ENCODE results near the gene ADORA2B. TPM values are rescaled to one million over a fixed set of nuclear protein-coding genes. Genes with fewer than 3 reads are reported as not detected.

Gene ADORA2B
- total RNA-seq, 5 donors from 2014 or later (not counting 1 experiment from before 2014, with no cell fraction given), result 0.20 TPM; not detected in 4

DNA sequence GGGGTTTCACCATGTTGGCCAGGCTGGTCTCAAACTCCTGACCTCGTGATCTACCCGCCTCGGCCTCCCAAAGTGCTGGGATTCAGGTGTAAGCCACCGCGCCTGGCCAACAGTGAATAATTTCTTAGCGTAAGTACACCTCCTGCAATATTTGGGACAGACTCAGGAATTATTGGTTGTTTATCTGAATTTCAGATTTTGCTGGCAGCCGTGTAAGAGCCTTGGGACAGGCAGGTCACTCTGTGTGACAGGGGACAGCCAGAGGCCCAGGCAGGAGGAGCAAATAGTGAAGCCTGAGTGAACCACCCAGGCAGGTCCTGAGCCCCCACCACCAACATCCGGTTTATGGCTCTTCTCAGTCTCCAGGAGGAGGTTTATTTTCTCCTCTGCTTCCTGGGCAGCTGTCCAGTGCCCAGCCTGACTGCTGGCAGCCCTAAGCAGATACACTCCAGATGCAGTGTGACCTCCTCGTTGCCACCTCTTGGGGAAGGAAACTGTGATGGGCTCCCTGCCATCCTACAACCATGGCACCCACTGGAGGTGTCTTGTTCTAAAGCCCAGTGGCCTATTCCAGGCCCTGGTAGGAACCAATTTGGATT is 26.2 kb upstream of the ADORA2B start:
- ChIA-PET CTCF (no interaction called here), POLR2A (no interaction called here)
- WGBS (ENCODE audit: insufficient coverage), result 91% methylated on average over 6 of the region's 9 CpGs
- Histone ChIP-seq H3K4me3 (ENCODE audit: control insufficient read depth in 1 of 2, extremely low read depth in 1 of 2, low read length in 1 of 2) (no peak overlapping the region), H3K27ac (ENCODE audit: low read length) (no peak overlapping the region), H3K9me3 (no peaks in the 10 kb centered on the region), H3K36me3 (ENCODE audit: control insufficient read depth in 2 of 2, extremely low read depth in 1 of 2, insufficient read depth in 1 of 2, low read length in 1 of 2) (no peaks in the 10 kb centered on the region), H3K4me1 (ENCODE audit: control insufficient read depth in 1 of 2, extremely low read depth in 1 of 2, insufficient read depth in 2 of 2, low read length in 2 of 2) (peaks cover 0 to 9% of the 10 kb centered on the region in 2 experiments), H3K27me3 (replicated peaks in 1 of 2; ENCODE audit: control insufficient read depth in 2 of 2, extremely low read depth in 1 of 2, insufficient read depth in 2 of 2, low read length in 1 of 2) (peaks cover 0 to 29% of the 10 kb centered on the region in 2 experiments)
- ATAC-seq (replicated peaks in 1 of 4) (no peak), DNase-seq (no peak)
- Mint-ChIP-seq H3K27me3 (peaks cover 12 to 15% of the 10 kb centered on the region in 2 donors), H3K36me3 (no peaks in the 10 kb centered on the region), H3K4me3 (no peak overlapping the region), H3K27ac (no peak overlapping the region), H3K9me3 (peaks cover 0 to 6% (median 5%) of the 10 kb centered on the region in 3 donors), H3K4me1 (no peaks in the 10 kb centered on the region)

DNA sequence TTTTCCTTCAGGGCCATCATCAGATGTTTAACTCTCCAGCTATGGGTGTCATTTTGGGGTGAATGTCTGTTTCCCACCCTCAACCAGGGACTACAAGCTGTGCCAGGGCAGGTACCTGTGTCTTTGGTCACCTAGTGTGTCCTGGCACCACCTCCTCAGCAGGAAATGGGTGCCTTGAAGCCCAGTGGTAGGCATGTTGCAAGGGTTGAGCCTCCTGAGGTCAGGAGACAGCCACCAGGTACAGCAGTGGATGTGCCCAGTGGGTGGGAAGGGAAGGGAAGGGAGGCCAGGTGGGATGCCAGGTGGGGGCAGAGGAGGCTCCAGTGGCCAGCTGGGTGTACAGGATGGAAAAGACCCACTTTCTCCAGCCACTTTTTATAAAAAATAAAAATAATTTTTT is 25.5 kb upstream of the ADORA2B start:
- Histone ChIP-seq H3K36me3 (ENCODE audit: control insufficient read depth in 2 of 2, extremely low read depth in 1 of 2, insufficient read depth in 1 of 2, low read length in 1 of 2) (no peaks in the 10 kb centered on the region), H3K4me1 (ENCODE audit: control insufficient read depth in 1 of 2, extremely low read depth in 1 of 2, insufficient read depth in 2 of 2, low read length in 2 of 2) (peaks cover 0 to 2% of the 10 kb centered on the region in 2 experiments), H3K4me3 (ENCODE audit: control insufficient read depth in 1 of 2, extremely low read depth in 1 of 2, low read length in 1 of 2) (no peak overlapping the region), H3K27ac (ENCODE audit: low read length) (no peak overlapping the region), H3K27me3 (replicated peaks in 1 of 2; ENCODE audit: control insufficient read depth in 2 of 2, extremely low read depth in 1 of 2, insufficient read depth in 2 of 2, low read length in 1 of 2) (peaks cover 0 to 32% of the 10 kb centered on the region in 2 experiments), H3K9me3 (no peaks in the 10 kb centered on the region)
- H3K4me1 Mint-ChIP-seq, result no peaks in the 10 kb centered on the region
- H3K36me3 Mint-ChIP-seq, result no peaks in the 10 kb centered on the region
- peaks cover 0 to 6% (median 5%) of the 10 kb centered on the region in 3 donors for H3K9me3 Mint-ChIP-seq
- H3K27me3 Mint-ChIP-seq, result peaks cover 12 to 15% of the 10 kb centered on the region in 2 donors
- DNase-seq (no peak), ATAC-seq (replicated peaks in 1 of 4) (no peak)
- H3K4me3 Mint-ChIP-seq, result no peak overlapping the region
- CTCF ChIA-PET, result no interaction called here
- H3K27ac Mint-ChIP-seq, result no peak overlapping the region
- POLR2A ChIA-PET, result no interaction called here

DNA sequence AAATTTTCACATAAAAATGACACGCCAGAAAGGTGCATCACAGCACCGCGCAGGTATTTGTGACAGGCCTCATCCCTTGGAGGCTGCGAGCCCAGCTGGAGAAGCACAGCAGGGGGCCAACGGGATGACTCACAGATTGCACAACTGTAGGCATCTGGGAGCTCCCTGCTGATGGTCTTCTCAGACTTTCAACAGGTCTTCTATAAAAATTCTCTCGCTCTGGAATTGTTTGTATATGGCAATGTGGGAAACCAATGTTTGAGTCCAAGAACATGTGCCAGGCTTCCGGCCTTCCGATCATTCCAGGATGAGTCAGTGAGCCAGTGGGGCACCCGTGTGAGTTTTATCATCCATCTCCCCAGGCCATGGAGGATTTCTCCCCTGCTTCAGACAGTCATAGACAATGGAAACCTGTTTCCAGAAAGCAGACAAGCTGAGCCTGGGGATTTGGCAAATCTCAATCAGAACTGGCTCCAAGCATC is 24.1 kb upstream of the ADORA2B start:
- Histone ChIP-seq H3K9me3 (no peaks in the 10 kb centered on the region), H3K27me3 (replicated peaks in 1 of 2; ENCODE audit: control insufficient read depth in 2 of 2, extremely low read depth in 1 of 2, insufficient read depth in 2 of 2, low read length in 1 of 2) (peaks cover 0 to 32% of the 10 kb centered on the region in 2 experiments), H3K36me3 (ENCODE audit: control insufficient read depth in 2 of 2, extremely low read depth in 1 of 2, insufficient read depth in 1 of 2, low read length in 1 of 2) (no peaks in the 10 kb centered on the region), H3K4me3 (ENCODE audit: control insufficient read depth in 1 of 2, extremely low read depth in 1 of 2, low read length in 1 of 2) (no peak overlapping the region), H3K4me1 (ENCODE audit: control insufficient read depth in 1 of 2, extremely low read depth in 1 of 2, insufficient read depth in 2 of 2, low read length in 2 of 2) (no peaks in the 10 kb centered on the region), H3K27ac (ENCODE audit: low read length) (no peak overlapping the region)
- H3K4me3 Mint-ChIP-seq, result no peak overlapping the region
- ATAC-seq (replicated peaks in 1 of 4), result no peak
- POLR2A ChIA-PET, result interaction anchor here in 1 of 2 donors (0.5 to 0.6 kb wide), 2 partner anchors 9 to 1475 kb away, joined by 3 to 7 read pairs; no protein-coding TSS in a partner anchor
- CTCF ChIA-PET, result no interaction called here
- H3K4me1 Mint-ChIP-seq, result no peaks in the 10 kb centered on the region
- peaks cover 12 to 13% of the 10 kb centered on the region in 2 donors for H3K27me3 Mint-ChIP-seq
- no peaks in the 10 kb centered on the region for H3K36me3 Mint-ChIP-seq
- H3K9me3 Mint-ChIP-seq, result peaks cover 0 to 6% (median 5%) of the 10 kb centered on the region in 3 donors
- no peak for DNase-seq
- 91% methylated on average over 7 of the region's 9 CpGs for WGBS (ENCODE audit: insufficient coverage)
- H3K27ac Mint-ChIP-seq, result no peak overlapping the region

DNA sequence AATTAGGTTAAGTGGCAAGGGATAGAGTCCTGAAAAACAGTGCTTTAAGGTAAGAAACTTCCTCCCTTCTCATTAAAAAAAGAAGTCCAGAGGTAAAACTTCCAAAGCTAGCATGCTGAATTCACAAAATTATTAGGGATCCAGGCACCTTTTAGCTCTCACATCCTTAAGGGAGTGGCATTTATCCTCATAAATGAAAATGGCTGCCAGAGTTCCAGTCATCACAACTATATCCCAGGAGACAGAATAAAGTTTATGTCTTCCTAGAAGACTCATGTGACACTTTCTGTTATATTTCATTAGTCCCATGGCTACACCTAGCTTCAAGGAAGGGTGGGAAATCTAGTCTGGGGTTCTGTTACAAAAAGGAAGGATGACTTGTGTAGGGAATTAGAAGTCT is 23.3 kb upstream of the ADORA2B start:
- CTCF ChIA-PET, result no interaction called here
- Mint-ChIP-seq H3K4me3 (no peak overlapping the region), H3K9me3 (peaks cover 0 to 6% (median 5%) of the 10 kb centered on the region in 3 donors), H3K4me1 (no peaks in the 10 kb centered on the region), H3K27ac (no peak overlapping the region), H3K36me3 (no peaks in the 10 kb centered on the region), H3K27me3 (peaks cover 12 to 18% of the 10 kb centered on the region in 2 donors)
- Histone ChIP-seq H3K36me3 (ENCODE audit: control insufficient read depth in 2 of 2, extremely low read depth in 1 of 2, insufficient read depth in 1 of 2, low read length in 1 of 2) (no peaks in the 10 kb centered on the region), H3K4me1 (ENCODE audit: control insufficient read depth in 1 of 2, extremely low read depth in 1 of 2, insufficient read depth in 2 of 2, low read length in 2 of 2) (no peaks in the 10 kb centered on the region), H3K27ac (ENCODE audit: low read length) (no peak overlapping the region), H3K9me3 (no peaks in the 10 kb centered on the region), H3K27me3 (replicated peaks in 1 of 2; ENCODE audit: control insufficient read depth in 2 of 2, extremely low read depth in 1 of 2, insufficient read depth in 2 of 2, low read length in 1 of 2) (peaks cover 0 to 28% of the 10 kb centered on the region in 2 experiments), H3K4me3 (ENCODE audit: control insufficient read depth in 1 of 2, extremely low read depth in 1 of 2, low read length in 1 of 2) (no peak overlapping the region)
- DNase-seq (no peak), ATAC-seq (replicated peaks in 1 of 4) (no peak)
- POLR2A ChIA-PET, result interaction anchor here in 1 of 2 donors (0.6 kb wide), 1 partner anchor 1474 kb away, joined by 3 read pairs; no protein-coding TSS in a partner anchor

DNA sequence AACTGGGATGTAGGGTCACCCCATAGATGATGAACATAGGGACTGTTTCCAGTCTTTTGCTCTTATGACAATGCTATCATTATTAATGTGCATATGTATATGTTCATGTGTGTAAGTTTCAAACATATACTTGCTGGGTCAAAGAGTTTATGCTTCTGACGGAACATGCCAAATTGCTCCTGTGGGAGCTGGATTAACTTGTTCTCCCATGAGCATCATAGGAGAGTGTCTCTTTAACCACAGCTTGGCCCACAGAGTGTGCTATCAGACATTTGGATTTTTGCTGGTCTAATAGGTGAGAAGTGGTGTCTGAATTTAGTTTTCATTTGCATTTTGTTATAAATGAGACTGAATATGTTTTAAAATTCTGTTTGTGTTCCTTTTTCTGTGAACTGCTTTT is 22.3 kb upstream of the ADORA2B start:
- Histone ChIP-seq H3K9me3 (no peaks in the 10 kb centered on the region), H3K4me3 (ENCODE audit: control insufficient read depth in 1 of 2, extremely low read depth in 1 of 2, low read length in 1 of 2) (no peak overlapping the region), H3K4me1 (ENCODE audit: control insufficient read depth in 1 of 2, extremely low read depth in 1 of 2, insufficient read depth in 2 of 2, low read length in 2 of 2) (no peaks in the 10 kb centered on the region), H3K36me3 (ENCODE audit: control insufficient read depth in 2 of 2, extremely low read depth in 1 of 2, insufficient read depth in 1 of 2, low read length in 1 of 2) (no peaks in the 10 kb centered on the region), H3K27me3 (replicated peaks in 1 of 2; ENCODE audit: control insufficient read depth in 2 of 2, extremely low read depth in 1 of 2, insufficient read depth in 2 of 2, low read length in 1 of 2) (peaks cover 0 to 25% of the 10 kb centered on the region in 2 experiments), H3K27ac (ENCODE audit: low read length) (no peak overlapping the region)
- ChIA-PET CTCF (no interaction called here), POLR2A (no interaction called here)
- 100% methylated on average over 1 of the region's 1 CpG for WGBS (ENCODE audit: insufficient coverage)
- Mint-ChIP-seq H3K9me3 (peaks cover 0 to 6% (median 5%) of the 10 kb centered on the region in 3 donors), H3K4me1 (peaks cover 0 to 1% (median 0%) of the 10 kb centered on the region in 3 donors), H3K27me3 (peaks cover 12 to 18% of the 10 kb centered on the region in 2 donors), H3K4me3 (no peak overlapping the region), H3K27ac (no peak overlapping the region), H3K36me3 (no peaks in the 10 kb centered on the region)
- DNase-seq, result no peak
- no peak for ATAC-seq (replicated peaks in 1 of 4)

DNA sequence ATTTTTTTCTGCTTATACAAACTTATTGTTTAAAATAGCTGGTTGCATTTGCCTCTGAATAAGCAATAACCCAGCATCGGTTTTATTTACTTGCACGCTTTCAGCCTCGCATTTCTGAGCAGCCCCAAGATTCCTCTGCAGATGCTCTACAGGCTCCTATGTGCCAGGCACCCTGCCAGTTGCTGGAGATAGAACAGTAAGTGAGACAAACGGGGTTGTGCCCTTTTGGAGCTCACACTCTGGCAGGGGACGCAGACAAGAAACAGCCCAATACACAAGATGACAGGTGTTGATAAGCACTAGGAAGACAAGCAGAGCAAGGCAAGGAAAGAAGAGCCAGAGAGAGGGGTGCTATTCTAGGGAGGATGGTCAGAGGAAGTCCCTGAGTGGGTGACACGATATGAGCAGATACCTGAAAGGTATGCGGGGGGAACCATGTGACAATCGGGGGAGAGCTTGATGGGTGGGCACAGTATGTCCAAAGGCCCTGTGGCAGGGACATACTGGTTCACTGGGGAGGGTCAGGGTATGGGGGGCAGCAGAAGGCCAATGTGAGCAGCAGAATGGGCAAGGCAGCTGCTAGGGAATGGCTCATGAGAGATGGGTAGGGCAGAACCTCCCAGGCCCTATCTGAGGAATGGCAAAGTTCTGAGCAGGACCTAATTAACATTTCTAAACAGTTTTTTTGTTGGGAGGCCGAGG is 18.7 kb upstream of the ADORA2B start:
- Mint-ChIP-seq H3K27ac (no peak overlapping the region), H3K4me3 (no peak overlapping the region), H3K27me3 (peaks cover 16 to 26% of the 10 kb centered on the region in 2 donors), H3K9me3 (peaks cover 0 to 6% (median 4%) of the 10 kb centered on the region in 3 donors), H3K36me3 (no peaks in the 10 kb centered on the region), H3K4me1 (peaks cover 0 to 10% (median 2%) of the 10 kb centered on the region in 3 donors)
- ChIA-PET POLR2A (no interaction called here), CTCF (no interaction called here)
- Histone ChIP-seq H3K4me1 (ENCODE audit: control insufficient read depth in 1 of 2, extremely low read depth in 1 of 2, insufficient read depth in 2 of 2, low read length in 2 of 2) (no peaks in the 10 kb centered on the region), H3K9me3 (no peaks in the 10 kb centered on the region), H3K27me3 (replicated peaks in 1 of 2; ENCODE audit: control insufficient read depth in 2 of 2, extremely low read depth in 1 of 2, insufficient read depth in 2 of 2, low read length in 1 of 2) (peaks cover 0 to 25% of the 10 kb centered on the region in 2 experiments), H3K36me3 (ENCODE audit: control insufficient read depth in 2 of 2, extremely low read depth in 1 of 2, insufficient read depth in 1 of 2, low read length in 1 of 2) (no peaks in the 10 kb centered on the region), H3K4me3 (ENCODE audit: control insufficient read depth in 1 of 2, extremely low read depth in 1 of 2, low read length in 1 of 2) (no peak overlapping the region), H3K27ac (ENCODE audit: low read length) (no peak overlapping the region)
- DNase-seq (no peak), ATAC-seq (replicated peaks in 1 of 4) (no peak)
- WGBS (ENCODE audit: insufficient coverage), result 85% methylated on average over 5 of the region's 9 CpGs
